ENCODE results near the gene ZBTB25.
A peak's percentile ranks its signal among the peaks of the same experiment; 100 is the strongest.

ZBTB25 gene

DNA sequence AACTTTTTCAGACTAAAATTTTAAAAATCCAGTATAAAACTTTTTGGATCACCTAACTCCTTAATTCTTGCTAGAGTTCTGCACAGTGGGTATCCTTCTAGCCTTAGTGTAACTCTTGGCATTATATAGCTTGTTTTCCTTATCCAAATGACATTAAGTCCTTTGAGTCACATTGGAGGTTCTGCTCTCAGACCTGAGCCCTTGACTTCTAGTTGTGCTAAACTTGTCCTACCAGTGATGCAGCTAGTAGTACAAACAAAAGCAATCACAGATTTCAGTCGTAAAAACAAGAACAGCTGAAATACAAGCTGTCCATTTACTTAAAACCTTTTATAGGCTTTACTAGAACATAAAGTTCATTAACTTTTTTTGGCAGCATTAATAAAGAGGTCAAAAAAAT, 11.4 kb upstream of the ZBTB25 start:
- DNase-seq (ENCODE audit: low read depth), result no peak

DNA sequence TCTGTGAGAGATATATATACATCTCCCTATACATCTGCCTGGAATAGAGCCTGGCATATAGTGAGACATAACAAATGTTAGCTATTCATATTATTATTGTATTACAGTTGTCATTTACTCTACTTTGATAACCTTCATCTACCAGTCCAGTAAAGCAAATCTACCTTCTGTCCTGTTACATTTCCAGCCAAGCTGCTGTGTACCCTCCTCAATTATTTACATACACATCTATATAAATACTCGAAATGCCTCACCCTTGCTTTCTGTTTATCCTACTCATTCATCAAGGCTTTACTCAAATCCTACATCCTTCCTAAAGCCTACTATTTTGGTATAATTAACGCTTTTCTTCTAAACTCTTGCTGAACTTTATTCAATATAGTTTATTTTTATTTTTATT, 9.6 kb upstream of the ZBTB25 start:
- no peak for DNase-seq (ENCODE audit: low read depth)

DNA sequence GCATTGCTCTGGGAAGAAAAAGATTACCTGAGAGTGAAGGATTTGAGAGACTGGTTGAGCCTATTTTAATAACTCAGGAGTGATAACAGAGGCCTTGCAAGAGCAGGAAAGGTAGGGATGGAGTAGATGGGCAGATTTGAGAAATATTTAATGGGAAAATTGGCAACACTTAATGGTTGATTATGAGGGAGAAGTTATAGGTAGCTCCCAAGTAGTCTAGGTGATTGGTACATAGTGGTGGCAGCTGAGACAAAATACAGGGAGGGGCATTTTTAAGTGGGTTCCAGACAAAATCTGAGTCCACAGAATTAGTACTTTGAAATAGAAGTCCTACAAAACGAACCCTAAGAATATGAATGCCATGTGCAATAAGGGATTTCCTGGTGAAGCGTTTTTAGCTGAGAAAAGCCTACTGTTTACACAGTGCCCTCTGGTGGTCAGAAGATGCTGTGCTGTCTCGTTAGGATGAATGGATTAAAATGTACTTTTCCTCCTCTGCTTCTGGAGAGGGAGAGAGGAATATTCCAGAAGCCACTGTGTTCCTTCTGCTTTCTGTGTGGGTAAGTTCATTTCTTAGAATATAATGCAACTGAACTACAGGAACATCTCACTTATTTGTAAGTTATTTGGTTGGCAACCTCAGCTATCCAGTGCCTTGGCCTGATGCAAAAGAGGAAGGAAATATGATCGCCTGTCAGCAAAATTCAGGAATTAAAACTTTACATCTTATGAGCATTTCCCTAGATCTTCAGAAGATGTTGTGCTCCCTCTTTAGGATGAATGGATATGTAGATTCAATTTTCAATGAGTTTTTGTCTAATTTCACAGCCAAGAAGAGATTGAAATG, 7.4 kb upstream of the ZBTB25 start:
- peak; percentile 33 for DNase-seq (ENCODE audit: low read depth)

DNA sequence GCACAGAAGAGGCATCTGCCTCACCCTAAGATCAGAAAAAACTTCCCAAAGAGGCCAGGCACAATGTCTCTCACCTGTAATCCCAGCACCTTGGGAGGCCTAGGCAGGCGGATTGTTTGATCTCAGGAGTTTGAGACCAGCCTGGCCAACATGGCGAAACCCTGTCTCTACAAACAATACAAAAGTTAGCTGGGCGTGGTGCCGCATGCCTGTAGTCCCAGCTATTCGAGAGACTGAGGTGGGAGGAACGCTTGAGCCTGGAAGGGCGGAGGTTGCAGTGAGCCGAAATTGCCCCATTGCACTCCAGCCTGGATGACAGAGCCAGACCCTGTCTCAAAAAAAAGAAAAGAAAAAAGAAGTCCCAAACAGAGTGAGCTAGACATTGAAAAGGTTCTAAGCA, 5.4 kb upstream of the ZBTB25 start:
- DNase-seq (ENCODE audit: low read depth), result no peak

DNA sequence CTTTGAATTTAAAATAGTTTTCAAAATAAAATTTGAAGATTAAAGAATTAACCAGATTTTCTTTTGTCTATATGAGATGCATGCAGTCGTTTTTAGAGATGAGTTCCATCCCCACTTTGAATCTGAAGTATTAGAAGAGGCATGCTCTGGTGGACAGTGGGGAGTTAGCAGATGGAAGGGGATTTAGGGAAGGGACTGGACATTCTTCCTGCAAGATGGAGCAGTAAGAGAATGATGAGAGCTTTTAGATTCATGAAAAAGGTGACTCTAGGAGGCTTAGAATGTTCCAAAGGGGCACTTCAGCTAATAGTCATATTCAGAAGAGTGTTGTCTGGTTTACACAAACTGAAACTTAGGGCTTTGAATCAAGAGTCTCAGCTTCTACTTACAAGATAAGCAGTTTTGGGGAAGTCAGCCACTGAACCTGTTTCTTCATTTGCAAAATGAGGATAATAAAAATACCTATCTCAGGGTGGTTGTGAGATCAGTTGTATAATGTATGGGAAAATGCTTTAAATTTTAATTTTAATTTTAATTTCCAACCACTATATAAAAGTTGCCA, 4.7 kb upstream of the ZBTB25 start:
- no peak for DNase-seq (ENCODE audit: low read depth)

DNA sequence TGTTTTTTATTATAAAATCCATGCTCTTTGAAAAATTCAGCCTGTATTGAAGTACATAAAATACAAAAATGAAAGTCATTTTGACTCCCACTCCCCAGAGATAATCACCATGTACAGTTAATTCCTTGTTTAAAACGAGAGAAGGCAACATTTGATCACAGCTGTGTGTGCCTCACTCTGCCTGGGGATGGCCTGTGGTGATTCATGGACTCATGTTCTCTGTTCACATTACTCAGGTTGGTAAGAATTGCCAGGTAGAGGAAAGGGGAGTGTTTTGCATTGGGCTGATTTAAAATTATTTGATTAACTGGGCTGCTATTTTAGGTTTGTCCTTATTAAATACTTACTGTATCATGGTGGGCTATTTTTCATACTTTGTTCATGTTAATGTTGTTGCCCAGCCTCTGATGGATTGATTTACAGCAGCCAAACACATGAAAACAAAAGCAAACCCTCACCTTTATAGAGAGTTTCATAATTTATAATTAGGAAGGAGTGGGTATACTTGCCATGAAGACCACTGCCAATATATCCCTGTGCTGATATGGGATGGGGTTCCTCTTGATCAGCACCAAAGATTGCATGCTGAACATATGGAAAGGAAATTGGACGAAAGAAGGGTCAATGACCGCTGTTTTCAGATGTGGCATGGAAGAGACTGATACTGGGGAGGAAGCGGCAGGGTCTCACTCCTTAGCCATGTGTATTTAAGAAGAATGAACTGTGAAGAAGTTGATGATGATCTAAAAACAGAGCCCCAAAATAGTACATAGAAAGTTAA, 3.9 kb upstream of the ZBTB25 start:
- DNase-seq (ENCODE audit: low read depth), result no peak

DNA sequence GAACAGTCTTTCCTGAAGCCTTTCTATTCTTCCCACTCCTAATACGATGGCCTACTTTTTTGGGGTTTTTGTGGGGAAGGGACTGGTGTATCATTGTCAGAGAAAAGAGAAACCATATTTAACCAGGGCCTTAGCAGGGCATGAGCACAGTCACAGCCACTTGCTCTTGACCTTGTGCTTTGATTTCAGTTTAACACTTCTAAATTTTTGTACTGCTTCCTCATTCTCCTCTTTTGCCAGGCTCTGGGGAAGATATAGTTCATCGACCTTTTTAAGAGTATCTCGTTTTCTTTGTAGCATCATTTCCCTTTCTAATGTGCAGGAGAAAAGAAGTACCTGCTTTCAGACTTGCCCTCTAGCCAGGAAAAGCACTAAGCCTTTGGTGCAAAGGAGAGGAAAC, 3.1 kb upstream of the ZBTB25 start:
- DNase-seq (ENCODE audit: low read depth), result no peak

DNA sequence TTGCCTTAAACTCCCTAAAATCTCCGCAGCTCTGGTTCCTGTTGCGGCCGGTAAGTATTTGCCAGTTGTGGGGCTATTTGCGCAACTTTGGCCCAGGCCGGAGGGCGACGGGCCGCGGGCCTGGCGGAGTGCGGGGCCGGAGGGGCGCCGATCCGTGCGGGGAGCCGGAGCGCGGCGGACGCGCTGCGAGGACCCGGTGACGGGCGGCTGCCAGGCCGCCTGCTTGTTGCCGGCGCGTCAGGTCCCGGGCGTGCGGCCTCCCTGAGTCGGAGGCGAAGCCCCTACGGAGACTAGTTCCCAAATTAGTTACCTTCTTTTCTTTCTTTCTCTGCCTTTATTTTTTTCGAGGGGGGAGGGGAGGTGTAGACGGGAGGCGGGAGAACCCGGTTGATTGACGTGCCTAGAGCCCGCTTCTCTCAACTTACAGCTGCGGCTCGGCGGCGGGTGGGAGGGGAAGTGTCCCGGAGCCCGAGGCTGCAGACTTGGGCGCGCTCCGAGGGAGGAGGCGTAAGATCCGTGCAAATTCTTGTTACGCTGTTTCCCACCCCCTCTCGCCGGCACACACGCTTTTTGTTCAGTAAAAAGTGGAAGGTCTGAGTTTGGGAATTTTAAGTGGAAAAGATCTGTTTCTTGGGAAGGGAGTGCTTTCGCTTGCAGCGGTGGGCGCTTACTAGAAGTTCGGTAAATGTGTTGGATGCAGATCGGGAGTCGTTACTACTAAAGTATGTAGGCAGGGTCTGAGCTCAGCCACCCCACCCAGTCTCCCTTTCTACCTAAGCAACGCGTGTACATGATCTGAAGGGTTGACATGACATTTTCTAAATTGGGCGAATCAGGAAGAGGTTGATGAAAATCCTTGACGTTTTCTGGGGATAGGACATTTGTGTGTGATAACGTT, 1.5 kb upstream of the ZBTB25 start:
- peak; percentile 76 for DNase-seq (ENCODE audit: low read depth)

DNA sequence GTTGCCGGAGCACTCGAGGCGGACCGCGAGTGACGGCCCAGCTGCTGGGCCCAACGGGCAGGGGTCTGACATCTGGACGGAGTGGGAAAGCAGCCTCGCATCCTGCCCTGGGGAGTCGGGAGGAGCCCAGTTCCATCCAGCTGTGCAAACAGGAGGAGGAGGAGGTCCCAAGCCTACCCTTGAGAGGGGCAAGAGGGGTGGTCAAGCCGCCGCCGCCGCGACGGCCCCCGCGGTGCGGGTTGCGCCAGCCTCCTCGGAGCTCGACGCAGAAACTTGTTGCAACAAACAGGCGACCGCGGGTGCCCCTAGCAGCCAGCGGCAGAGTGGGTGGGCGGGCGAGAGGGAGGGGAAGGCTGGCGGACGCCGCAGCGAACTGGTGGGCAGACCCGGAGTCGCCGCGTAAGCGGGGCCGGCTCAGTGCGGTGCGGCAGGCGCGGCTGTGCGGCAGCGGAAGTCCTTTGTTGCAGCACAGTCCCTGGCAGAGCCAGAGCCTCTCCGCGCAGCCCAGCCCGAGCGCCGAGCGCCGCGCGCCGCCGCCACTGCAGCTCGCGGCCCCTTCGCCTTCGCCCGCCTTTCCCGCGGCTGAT, 765 bp upstream of the ZBTB25 start, which contains the start of gene ZBTB1:
Gene ZBTB1 (plus strand): TSS at position 461 of the 587 bp plus-strand sequence. CDS start 16,735 bp downstream, outside the sequence.
- DNase-seq (ENCODE audit: low read depth), result peak; percentile 88

DNA sequence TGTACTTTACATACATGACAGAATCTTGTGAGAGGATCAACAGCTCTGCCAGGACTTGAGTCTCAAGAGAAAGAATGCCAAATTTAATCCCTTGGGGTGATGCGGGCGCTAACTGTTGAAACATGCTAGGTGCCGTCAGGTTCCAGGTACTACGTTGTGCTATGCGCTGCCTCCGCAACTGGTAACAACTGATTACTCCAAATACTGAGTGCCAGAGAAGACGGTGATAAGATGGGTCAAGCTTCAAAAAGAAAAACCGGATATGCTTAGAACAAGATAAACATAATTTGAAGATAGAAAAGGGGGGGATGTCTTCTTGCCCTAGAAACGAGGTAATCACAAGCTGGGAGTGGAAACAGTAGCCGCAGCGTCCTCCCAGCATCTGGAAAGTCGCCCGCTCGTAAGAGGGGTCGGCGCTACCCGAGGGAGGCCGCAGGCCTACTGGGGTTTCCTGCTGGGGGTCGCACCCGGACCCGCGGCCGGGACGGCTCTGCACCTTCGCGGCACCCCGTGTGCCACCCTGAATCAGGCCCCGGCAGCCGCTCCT, 678 bp downstream of the ZBTB25 start:
- DNase-seq (ENCODE audit: low read depth), result no peak

DNA sequence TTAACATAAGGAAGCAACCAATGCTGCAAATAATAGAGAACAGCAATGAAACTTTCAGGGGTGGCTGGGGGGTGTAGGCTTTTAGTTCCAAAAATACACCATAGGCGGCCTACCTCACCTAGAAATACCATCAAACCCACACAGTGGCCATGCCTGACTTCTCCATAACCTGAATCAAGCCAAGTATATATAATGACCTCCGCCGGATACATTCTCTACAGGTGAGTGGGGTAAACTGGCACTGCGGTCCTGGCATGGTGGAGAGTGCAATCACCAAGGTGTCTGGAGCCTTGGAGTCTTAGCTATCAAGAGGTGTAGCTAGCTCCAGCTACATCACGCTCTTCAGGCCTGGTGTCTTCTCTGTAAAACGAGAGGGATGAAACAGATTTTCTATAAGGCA, 1.2 kb downstream of the ZBTB25 start:
- no peak for DNase-seq (ENCODE audit: low read depth)

DNA sequence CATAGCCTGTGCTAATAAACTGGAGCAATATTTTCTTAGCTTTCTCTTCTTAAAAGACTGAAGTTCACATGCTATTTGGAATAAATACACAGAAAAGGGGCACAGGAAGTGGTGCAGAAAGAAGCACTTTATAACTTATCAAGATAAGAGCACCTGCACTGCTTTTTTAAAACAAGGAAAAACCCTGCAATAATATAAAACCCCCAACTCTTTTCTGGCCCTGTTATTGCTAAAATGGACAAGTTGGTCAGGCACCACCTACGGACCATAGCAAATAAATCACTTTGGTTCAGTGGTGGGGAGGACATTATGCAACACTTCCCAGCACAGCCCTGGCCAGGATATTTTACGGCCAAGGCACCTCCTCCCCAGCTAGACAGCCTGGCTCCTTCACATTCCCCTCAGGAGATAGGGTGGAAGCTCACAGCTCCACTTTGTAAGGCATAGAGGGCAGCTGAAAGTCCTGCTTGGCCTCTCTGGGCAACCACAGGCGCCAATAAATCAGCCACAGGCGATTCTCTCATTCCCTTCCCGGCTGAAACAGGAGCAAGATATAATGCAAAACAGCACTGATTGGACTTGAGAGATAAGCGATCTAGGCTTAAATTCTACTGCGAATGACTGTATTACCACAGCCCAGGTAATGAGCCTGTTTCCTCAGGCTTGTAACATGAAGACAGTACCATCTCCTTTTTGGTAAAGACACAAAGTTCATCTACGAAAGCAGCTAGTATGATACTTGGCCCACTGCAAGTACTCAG, 2.0 kb downstream of the ZBTB25 start:
- DNase-seq (ENCODE audit: low read depth), result no peak

DNA sequence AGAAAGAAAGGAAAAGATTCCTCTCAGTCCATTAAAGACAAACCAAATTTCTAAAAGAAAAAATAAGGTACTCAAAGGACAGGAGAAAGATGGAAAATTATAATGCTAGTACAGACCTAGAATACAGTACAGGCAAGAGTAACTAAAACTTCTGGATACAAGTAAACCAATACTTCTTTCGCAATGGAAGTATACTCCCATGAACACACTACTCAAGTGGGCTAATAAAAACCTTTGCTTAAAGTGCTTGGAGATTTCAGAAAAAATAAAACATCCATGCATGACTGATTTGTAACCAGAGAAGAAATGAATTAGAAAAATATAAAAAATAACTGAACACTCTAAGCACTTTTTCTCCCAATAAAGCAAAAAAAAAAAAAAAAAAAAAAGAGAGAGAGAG, 3.5 kb downstream of the ZBTB25 start:
- no peak for DNase-seq (ENCODE audit: low read depth)

DNA sequence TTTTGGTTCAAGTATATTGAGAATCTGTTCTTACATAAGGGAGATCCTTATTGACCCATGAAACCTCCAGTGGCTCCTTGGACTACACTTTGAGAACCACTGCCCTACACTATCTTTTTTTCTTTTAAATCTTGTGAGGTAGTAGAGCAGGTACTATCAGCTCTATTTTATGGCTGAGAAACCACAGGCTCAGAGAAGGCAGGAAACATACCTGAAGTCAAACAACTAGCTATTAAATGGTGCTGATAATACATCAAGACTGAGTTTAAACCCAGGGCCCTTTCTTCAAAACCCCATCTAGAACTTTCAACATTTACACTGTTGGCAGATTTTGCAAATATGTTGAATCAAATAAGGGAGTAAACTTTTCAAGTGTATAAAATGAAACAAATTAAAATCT, 6.9 kb downstream of the ZBTB25 start:
- DNase-seq (ENCODE audit: low read depth), result no peak

DNA sequence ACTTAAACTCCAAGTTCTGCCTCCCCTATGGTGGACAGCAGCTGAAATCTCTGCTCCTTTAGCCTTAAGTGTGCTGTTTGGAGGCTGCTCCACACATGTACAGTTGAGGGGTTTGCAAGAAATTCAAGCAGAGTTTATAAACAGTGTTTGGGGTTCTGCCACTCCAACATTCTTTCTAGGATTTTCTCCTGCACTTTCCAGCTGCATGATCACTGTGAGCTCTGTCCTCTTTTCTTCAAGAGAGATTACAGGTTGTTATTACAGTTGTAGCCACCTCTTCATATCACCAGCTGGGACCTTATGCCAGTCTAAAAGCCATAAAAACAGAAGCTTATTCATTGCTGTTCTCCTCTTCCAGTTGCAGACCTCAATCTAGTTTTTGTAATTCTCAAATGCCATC, 8.4 kb downstream of the ZBTB25 start:
- DNase-seq (ENCODE audit: low read depth), result no peak

DNA sequence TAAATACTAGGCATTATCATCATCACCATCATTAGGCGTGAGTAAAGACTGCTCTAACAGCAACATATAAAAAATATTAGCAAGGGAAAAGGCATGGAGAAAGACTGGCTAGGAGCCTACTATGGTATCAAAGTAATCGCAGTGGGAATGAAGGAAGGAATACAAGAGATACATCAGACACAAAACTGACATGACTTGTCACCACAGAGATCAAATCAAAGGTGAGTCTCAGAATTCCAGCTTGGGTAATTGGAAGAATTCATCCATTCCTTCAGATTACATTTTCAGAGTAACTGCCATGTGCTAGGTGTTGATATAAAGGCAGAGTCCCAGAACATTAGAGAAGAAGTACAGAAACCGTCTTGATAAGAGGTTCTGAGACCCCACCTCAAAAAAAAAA, 10.2 kb downstream of the ZBTB25 start:
- DNase-seq (ENCODE audit: low read depth), result no peak

DNA sequence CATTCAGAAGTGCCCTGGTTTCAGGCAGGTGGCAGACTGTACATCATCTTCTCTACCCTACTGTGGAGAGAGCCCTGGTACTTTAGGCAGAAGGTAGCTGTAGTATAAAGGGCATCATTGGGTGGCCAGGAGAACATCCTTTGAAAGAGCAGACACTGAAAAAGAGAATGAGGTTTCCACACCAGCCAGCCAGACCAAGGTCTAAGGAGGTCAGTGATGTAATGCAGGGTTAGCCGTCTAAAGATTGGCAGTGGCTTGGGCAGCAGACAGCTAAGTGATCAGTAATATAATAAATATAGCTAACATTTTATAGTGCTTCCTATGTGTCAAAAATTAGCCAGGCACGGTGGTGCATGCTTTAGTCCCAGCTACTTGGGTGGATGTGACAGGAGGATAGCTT, 12.0 kb downstream of the ZBTB25 start:
- DNase-seq (ENCODE audit: low read depth), result no peak

DNA sequence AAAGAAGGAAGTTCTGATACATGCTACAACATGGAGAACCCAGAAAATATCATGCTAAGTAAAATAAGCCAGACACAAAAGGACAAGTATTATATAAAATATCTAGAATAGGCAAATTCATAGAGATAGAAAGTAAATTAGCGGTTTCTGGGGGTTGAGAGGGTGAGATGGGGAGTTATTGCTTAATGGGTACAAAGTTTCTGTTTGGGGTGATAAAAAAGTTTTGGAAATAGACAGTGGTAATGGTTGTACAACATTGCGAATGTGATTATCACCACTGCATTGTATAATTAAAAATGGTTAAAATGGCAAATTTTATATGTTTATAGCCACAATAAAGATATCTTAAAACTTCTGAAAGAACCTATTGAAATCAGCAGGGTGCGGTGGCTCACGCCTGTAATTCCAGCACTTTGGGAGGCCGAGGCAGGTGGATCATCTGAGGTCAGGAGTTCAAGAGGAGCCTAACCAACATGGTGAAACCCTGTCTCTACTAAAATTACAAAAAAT, 15.0 kb downstream of the ZBTB25 start:
- DNase-seq (ENCODE audit: low read depth), result no peak

DNA sequence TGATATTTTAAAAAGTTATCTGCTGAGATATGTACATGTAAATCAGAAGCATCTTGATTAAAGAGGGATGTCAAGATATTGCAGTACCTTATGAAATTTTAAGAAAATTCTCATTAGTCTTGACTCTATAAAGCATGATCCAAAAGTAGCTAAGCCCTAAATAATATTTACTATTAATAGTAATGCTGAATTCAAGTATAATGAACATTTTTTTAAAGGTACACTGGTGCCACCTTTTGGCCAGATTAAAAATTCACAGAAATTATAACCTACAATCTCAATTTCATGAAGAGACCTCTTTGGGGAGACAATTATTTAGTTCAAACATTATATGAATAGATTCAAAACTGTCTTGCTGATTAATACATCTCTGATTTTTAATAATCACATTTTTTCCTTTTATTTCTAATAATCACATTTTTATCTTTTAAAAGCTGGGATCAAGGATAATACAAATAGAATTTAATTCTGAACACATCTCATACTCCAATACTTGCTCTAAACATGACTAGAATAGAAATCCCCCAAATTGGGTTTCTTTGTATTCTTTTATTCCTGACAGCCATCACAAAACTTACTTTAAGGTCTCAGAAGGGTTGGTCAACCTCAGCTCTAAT, 24.9 kb downstream of the ZBTB25 start:
- no peak for DNase-seq (ENCODE audit: low read depth)

DNA sequence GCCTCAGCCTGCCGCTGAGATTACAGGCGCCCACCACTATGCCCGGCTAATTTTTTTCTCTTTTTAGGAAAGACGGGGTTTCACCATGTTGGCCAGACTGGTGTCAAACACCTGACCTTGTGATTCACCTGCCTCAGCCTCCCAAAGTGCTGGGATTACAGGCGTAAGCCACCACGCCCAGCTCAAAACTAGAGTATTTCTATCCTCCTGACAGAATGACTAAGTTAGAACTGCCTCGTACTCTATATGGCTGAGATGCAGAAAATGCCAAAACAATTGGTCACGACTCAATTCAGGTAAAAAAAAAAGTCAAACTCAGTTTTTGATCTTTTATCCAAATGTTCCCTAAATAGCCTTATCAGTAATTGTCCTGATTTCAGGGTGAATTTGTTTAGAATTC, 27.2 kb downstream of the ZBTB25 start:
- DNase-seq (ENCODE audit: low read depth), result no peak

Data from stimulated activated CD8-positive, alpha-beta memory T cell treated with anti-CD3 and anti-CD28 coated beads, Interleukin-4, amount 100 ng/mL, for 24 hours (primary cell).